ENCODE results near the gene CTU1.

GRCh38 chr19:51129716-51130115 lies 21.5 kb upstream of the CTU1 start:
- TF ChIP-seq CTCF (conservative IDR thresholded peaks at IDR 0.05; ENCODE audit: low read depth, low read length) (no peak), POLR2A (IDR thresholded peaks at IDR 0.05; ENCODE audit: low read depth, low read length) (no peak), CEBPB (IDR thresholded peaks at IDR 0.05; ENCODE audit: low read depth, low read length) (no peak), USF2 (IDR thresholded peaks at IDR 0.05; ENCODE audit: low read depth, low read length) (no peak)

Data from IMR-90 (cell line).